Neural progenitor cell (in vitro differentiated cells): ENCODE measurements around the gene KRAS. TPM values are rescaled to one million over a fixed set of nuclear protein-coding genes. Genes with fewer than 3 reads are reported as not detected.
A peak's percentile ranks its signal among the peaks of the same experiment; 100 is the strongest.

Experiments
- DNase-seq: peaks from one replicate; pipeline ENCODE4 v3.0.0-alpha.2; 2016; ENCODE audit warnings: low spot score
- H2AFZ ChIP-seq: fragments of 200-600 bp; sonication (generic); replicated peaks from 2 replicates; pipeline ENCODE4 v1.6.1; 2016; ENCODE audit warnings: antibody characterized with exemption
- H3F3A ChIP-seq: fragments of 200-600 bp; sonication (generic); 2 replicates; pipeline ENCODE4 v1.6.1; 2016; ENCODE audit warnings: antibody characterized with exemption, low read depth
- H3K27ac ChIP-seq: fragments of 200-600 bp; sonication (generic); 2 replicates; pipeline ENCODE4 v1.5.1; 2016; ENCODE audit warnings: mild to moderate bottlenecking
- H3K27me3 ChIP-seq: fragments of 200-600 bp; sonication (generic); 2 replicates; pipeline ENCODE4 v1.6.1; 2016; ENCODE audit warnings: mild to moderate bottlenecking, moderate library complexity
- H3K36me3 ChIP-seq: fragments of 200-600 bp; sonication (generic); 2 replicates; pipeline ENCODE4 v1.5.1; 2016
- H3K4me1 ChIP-seq: fragments of 200-600 bp; sonication (generic); 2 replicates; pipeline ENCODE4 v1.6.1; 2016; ENCODE audit warnings: mixed run types
- H3K4me2 ChIP-seq: fragments of 200-600 bp; sonication (generic); 2 replicates; pipeline ENCODE4 v1.6.1; 2016
- H3K4me3 ChIP-seq: fragments of 200-600 bp; sonication (generic); 2 replicates; pipeline ENCODE4 v1.5.1; 2016
- H3K79me2 ChIP-seq: fragments of 200-600 bp; sonication (generic); 2 replicates; pipeline ENCODE4 v1.6.1; 2016; ENCODE audit warnings: low read depth
- H3K9ac ChIP-seq: fragments of 200-600 bp; sonication (generic); 2 replicates; pipeline ENCODE4 v1.6.1; 2016
- H3K9me3 ChIP-seq: fragments of 200-600 bp; sonication (generic); 2 replicates; pipeline ENCODE4 v1.5.1; 2016; ENCODE audit warnings: low read depth
- H4K20me1 ChIP-seq: fragments of 200-600 bp; sonication (generic); 2 replicates; pipeline ENCODE4 v1.6.1; 2016; ENCODE audit warnings: low read depth
- H3K27ac Mint-ChIP-seq: 3 replicates; pipeline ENCODE4 v1.8.0; 2021; ENCODE audit warnings: mixed read lengths
- H3K27me3 Mint-ChIP-seq: 2 replicates; pipeline ENCODE4 v1.8.0; 2022; ENCODE audit warnings: low read depth, mild to moderate bottlenecking, inconsistent platforms, moderate library complexity, mixed read lengths; ENCODE audit not compliant: insufficient read depth
- H3K36me3 Mint-ChIP-seq: 3 replicates; pipeline ENCODE4 v1.8.0; 2021; ENCODE audit warnings: mixed read lengths
- H3K4me1 Mint-ChIP-seq: 3 replicates; pipeline ENCODE4 v1.8.0; 2021; ENCODE audit warnings: mixed read lengths
- H3K4me3 Mint-ChIP-seq: 3 replicates; pipeline ENCODE4 v1.8.0; 2021; ENCODE audit warnings: mild to moderate bottlenecking, moderate library complexity, mixed read lengths
- H3K9me3 Mint-ChIP-seq: 3 replicates; pipeline ENCODE4 v1.8.0; 2020; ENCODE audit warnings: mixed read lengths
- CTCF ChIP-seq: fragments of 200-600 bp; sonication (generic); IDR thresholded peaks from 2 replicates; pipeline ENCODE4 v1.5.1; 2017; ENCODE audit warnings: antibody characterized with exemption, mild to moderate bottlenecking
- EZH2 ChIP-seq: fragments of 200-600 bp; sonication (generic); IDR thresholded peaks from 2 replicates; pipeline ENCODE4 v1.6.1; 2017; ENCODE audit warnings: antibody characterized with exemption, mild to moderate bottlenecking, moderate library complexity
- EZH2phosphoT487 ChIP-seq: fragments of 200-600 bp; sonication (generic); IDR thresholded peaks from 2 replicates; pipeline ENCODE4 v1.6.1; 2017; ENCODE audit warnings: antibody characterized with exemption
- total RNA-seq: library from RNA; depleted of rRNA; stranded (reverse); fragments of >200 nt; gene quantifications from 2 replicates; pipeline ENCODE4 v1.2.3, GENCODE V29; 2015; ENCODE audit warnings: low replicate concordance

Gene KRAS
- total RNA-seq, 1 donor from 2014 or later, result 49.9 TPM

GRCh38 chr12:25249931-25250738 lies 594 bp downstream of the KRAS start:
- Histone ChIP-seq H3K4me2 (peak overlapping the region; percentile 83), H4K20me1 (peaks cover 35% of the 10 kb centered on the region), H3F3A (peaks cover 13% of the 10 kb centered on the region), H3K9me3 (no peaks in the 10 kb centered on the region), H3K27ac (peak overlapping the region; percentile 87), H3K9ac (peak overlapping the region; percentile 82), H3K27me3 (peaks cover 21% of the 10 kb centered on the region), H3K4me1 (peaks cover 8% of the 10 kb centered on the region), H3K4me3 (peak overlapping the region; percentile 96), H2AFZ (peak overlapping the region; percentile 94), H3K79me2 (peaks cover 51% of the 10 kb centered on the region), H3K36me3 (no peaks in the 10 kb centered on the region)
- Mint-ChIP-seq H3K36me3 (peaks cover 19% of the 10 kb centered on the region), H3K4me3 (peak overlapping the region; percentile 97), H3K27me3 (peaks cover 19% of the 10 kb centered on the region), H3K4me1 (peaks cover 16% of the 10 kb centered on the region), H3K27ac (peak overlapping the region; percentile 94), H3K9me3 (peaks cover 5% of the 10 kb centered on the region)
- peak; percentile 58 for DNase-seq
- TF ChIP-seq EZH2phosphoT487 (no peak), EZH2 (no peak), CTCF (no peak)

GRCh38 chr12:25248732-25249131 lies 2.0 kb downstream of the KRAS start:
- Mint-ChIP-seq H3K27me3 (peaks cover 14% of the 10 kb centered on the region), H3K27ac (no peak overlapping the region), H3K36me3 (peaks cover 19% of the 10 kb centered on the region), H3K4me1 (peaks cover 16% of the 10 kb centered on the region), H3K9me3 (peaks cover 5% of the 10 kb centered on the region), H3K4me3 (peak overlapping the region; percentile 97)
- no peak for DNase-seq
- Histone ChIP-seq H3F3A (peaks cover 13% of the 10 kb centered on the region), H3K4me3 (no peak overlapping the region), H2AFZ (no peak overlapping the region), H3K4me1 (peaks cover 8% of the 10 kb centered on the region), H4K20me1 (peaks cover 47% of the 10 kb centered on the region), H3K9ac (no peak overlapping the region), H3K36me3 (peaks cover 7% of the 10 kb centered on the region), H3K9me3 (no peaks in the 10 kb centered on the region), H3K27ac (no peak overlapping the region), H3K27me3 (peaks cover 17% of the 10 kb centered on the region), H3K4me2 (peak overlapping the region; percentile 83), H3K79me2 (peaks cover 66% of the 10 kb centered on the region)
- TF ChIP-seq CTCF, result no peak
- TF ChIP-seq EZH2, result no peak
- no peak for TF ChIP-seq EZH2phosphoT487

- peaks cover 14% of the 10 kb centered on the region for H3K27me3 Mint-ChIP-seq
- Histone ChIP-seq H3K27ac (no peak overlapping the region), H3K4me2 (no peak overlapping the region), H3K9ac (no peak overlapping the region), H3K4me1 (peaks cover 8% of the 10 kb centered on the region), H3K27me3 (peaks cover 17% of the 10 kb centered on the region), H3K36me3 (peaks cover 7% of the 10 kb centered on the region), H4K20me1 (peaks cover 52% of the 10 kb centered on the region), H3K79me2 (peaks cover 71% of the 10 kb centered on the region), H3K4me3 (no peak overlapping the region), H3F3A (peaks cover 13% of the 10 kb centered on the region), H3K9me3 (no peaks in the 10 kb centered on the region), H2AFZ (no peak overlapping the region)
- no peak overlapping the region for H3K4me3 Mint-ChIP-seq
- H3K36me3 Mint-ChIP-seq, result peaks cover 19% of the 10 kb centered on the region
- peak; percentile 13 for DNase-seq
- H3K4me1 Mint-ChIP-seq, result peaks cover 16% of the 10 kb centered on the region
- H3K27ac Mint-ChIP-seq, result no peak overlapping the region
- TF ChIP-seq EZH2phosphoT487 (no peak), CTCF (no peak), EZH2 (no peak)
- peaks cover 5% of the 10 kb centered on the region for H3K9me3 Mint-ChIP-seq
Observed at GRCh38 chr12:25248137-25248536, 2.6 kb downstream of the KRAS start.
